Fibroblast of lung (primary cell): ENCODE data around the gene PIH1D1. TPM values are rescaled to one million over a fixed set of nuclear protein-coding genes. Genes with fewer than 3 reads are reported as not detected.

Source experiments
- DNase-seq, 2 donors: peaks; one replicate each; pipeline versions ENCODE4 v3.0.0 to v3.0.0-alpha.2; 2010; ENCODE audit warnings: low read depth in 2 of 2
- H2AFZ ChIP-seq: 2 replicates; pipeline ENCODE4 v1.5.1; 2012; ENCODE audit warnings: low read length, control low read depth, inconsistent platforms
- H3K27ac ChIP-seq: 2 replicates; pipeline ENCODE4 v1.5.1; 2011; ENCODE audit warnings: low read length, control low read depth; ENCODE audit not compliant: insufficient read depth
- H3K27me3 ChIP-seq: 2 replicates; pipeline ENCODE4 v1.5.1; 2011; ENCODE audit warnings: mild to moderate bottlenecking, low read length; ENCODE audit not compliant: control insufficient read depth, insufficient read depth
- H3K36me3 ChIP-seq: 2 replicates; pipeline ENCODE4 v1.5.1; 2011; ENCODE audit warnings: low read length; ENCODE audit not compliant: control insufficient read depth, insufficient read depth
- H3K4me1 ChIP-seq: 2 replicates; pipeline ENCODE4 v1.5.1; 2011; ENCODE audit warnings: low read length; ENCODE audit not compliant: control insufficient read depth, insufficient read depth; ENCODE audit errors: extremely low read depth
- H3K4me2 ChIP-seq: 2 replicates; pipeline ENCODE4 v1.5.1; 2011; ENCODE audit warnings: low read length, control low read depth; ENCODE audit not compliant: insufficient read depth; ENCODE audit errors: extremely low read depth
- H3K4me3 ChIP-seq, 4 experiments: fragments of 200-600 bp in 1 of 4; sonication (generic) in 1 of 4; replicated peaks in 1 of 4; 2 replicates each; pipeline ENCODE4 v1.5.1; 2011 to 2016; ENCODE audit warnings: low read length in 4 of 4, low read depth in 3 of 4, mild to moderate bottlenecking in 3 of 4, control low read depth in 2 of 4, inconsistent platforms in 1 of 4, mixed read lengths in 1 of 4; ENCODE audit not compliant: insufficient read depth in 1 of 4; ENCODE audit errors: control extremely low read depth in 1 of 4
- H3K79me2 ChIP-seq: 2 replicates; pipeline ENCODE4 v1.5.1; 2012; ENCODE audit warnings: mild to moderate bottlenecking, low read length, inconsistent platforms; ENCODE audit not compliant: control insufficient read depth, insufficient read depth
- H3K9ac ChIP-seq: 2 replicates; pipeline ENCODE4 v1.5.1; 2011; ENCODE audit warnings: mild to moderate bottlenecking, low read length, control low read depth; ENCODE audit not compliant: insufficient read depth
- H3K9me3 ChIP-seq: 2 replicates; pipeline ENCODE4 v1.5.1; 2012; ENCODE audit warnings: low read depth, low read length; ENCODE audit not compliant: control insufficient read depth, insufficient read depth
- H4K20me1 ChIP-seq: 2 replicates; pipeline ENCODE4 v1.5.1; 2011; ENCODE audit warnings: low read length; ENCODE audit not compliant: control insufficient read depth, insufficient read depth; ENCODE audit errors: extremely low read depth
- EZH2 ChIP-seq: IDR thresholded peaks from 2 replicates; pipeline ENCODE4 v1.5.1; 2012; ENCODE audit warnings: low read length, control low read depth, mild to moderate bottlenecking; ENCODE audit errors: missing control alignments
- polyA plus RNA-seq, 2 donors: library from polyadenylated mRNA; depleted of rRNA in 1 of 2; stranded (reverse) in 1 of 2; unstranded in 1 of 2; fragments of >200 nt; gene quantifications; 2 replicates each; pipeline ENCODE4 v1.2.1, GENCODE V29; 2011 to 2012; ENCODE audit warnings: missing spikeins in 1 of 2
- total RNA-seq: library from RNA; depleted of rRNA; stranded (reverse); fragments of >200 nt; gene quantifications from 2 replicates; pipeline ENCODE4 v1.2.1, GENCODE V29; 2014
- TF ChIP-seq, protein P1 (sequence below), 2 donors: IDR thresholded peaks in 1 of 2; conservative IDR thresholded peaks in 1 of 2; 1 replicate in 1 of 2; 2 replicates in 1 of 2; pipeline ENCODE4 v1.5.1; 2011 to 2012; ENCODE audit warnings: low read length in 2 of 2, control low read depth in 1 of 2, inconsistent platforms in 1 of 2, low read depth in 1 of 2, mild to moderate bottlenecking in 1 of 2

PIH1D1 gene
- total and polyA plus RNA-seq, 2 donors (not counting 1 experiment from before 2014, with no cell fraction given), result 53.8 to 94.5 TPM

DNA sequence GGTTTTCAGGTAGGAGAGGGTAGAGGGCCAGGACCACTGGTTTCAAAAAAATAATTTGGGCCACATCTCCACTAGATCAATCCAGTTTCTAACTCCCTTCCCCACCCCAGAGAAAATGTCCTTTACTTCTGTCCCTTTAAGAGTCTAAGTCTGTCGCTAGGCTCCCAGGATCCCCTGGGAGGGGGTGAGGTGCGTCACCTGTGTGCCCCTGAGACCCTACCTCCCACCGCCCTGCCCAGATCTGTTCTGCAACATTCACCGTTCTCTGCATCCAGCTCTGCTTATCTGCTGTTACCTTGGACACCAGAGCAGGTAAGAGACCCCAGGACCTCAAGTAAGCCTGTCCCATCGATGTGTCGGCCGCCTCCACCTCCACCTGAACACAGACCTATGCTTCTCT is 26.4 kb downstream of the PIH1D1 start, which contains the start of gene GFY:
Gene GFY (plus strand): TSS at position 211 of the 400 bp plus-strand sequence. CDS start 1,043 bp downstream, outside the sequence.
- no peaks in the 10 kb centered on the region for H3K4me1 ChIP-seq
- no peaks in the 10 kb centered on the region for H3K79me2 ChIP-seq
- H3K9me3 ChIP-seq, result no peaks in the 10 kb centered on the region
- no peaks in the 10 kb centered on the region for H3K36me3 ChIP-seq
- H3K4me2 ChIP-seq, result no peak within 1 kb of the TSS
- no peak within 1 kb of the TSS for H3K4me3 ChIP-seq
- no peak within 1 kb of the TSS for H3K27ac ChIP-seq
- no peak within 1 kb of the TSS for H2AFZ ChIP-seq
- no peak for DNase-seq
- H4K20me1 ChIP-seq, result no peaks in the 10 kb centered on the region
- TF ChIP-seq EZH2, result peak; percentile 8
- TF ChIP-seq, protein P1, sequence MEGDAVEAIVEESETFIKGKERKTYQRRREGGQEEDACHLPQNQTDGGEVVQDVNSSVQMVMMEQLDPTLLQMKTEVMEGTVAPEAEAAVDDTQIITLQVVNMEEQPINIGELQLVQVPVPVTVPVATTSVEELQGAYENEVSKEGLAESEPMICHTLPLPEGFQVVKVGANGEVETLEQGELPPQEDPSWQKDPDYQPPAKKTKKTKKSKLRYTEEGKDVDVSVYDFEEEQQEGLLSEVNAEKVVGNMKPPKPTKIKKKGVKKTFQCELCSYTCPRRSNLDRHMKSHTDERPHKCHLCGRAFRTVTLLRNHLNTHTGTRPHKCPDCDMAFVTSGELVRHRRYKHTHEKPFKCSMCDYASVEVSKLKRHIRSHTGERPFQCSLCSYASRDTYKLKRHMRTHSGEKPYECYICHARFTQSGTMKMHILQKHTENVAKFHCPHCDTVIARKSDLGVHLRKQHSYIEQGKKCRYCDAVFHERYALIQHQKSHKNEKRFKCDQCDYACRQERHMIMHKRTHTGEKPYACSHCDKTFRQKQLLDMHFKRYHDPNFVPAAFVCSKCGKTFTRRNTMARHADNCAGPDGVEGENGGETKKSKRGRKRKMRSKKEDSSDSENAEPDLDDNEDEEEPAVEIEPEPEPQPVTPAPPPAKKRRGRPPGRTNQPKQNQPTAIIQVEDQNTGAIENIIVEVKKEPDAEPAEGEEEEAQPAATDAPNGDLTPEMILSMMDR (conservative IDR thresholded peaks at IDR 0.05 in 1 of 2, IDR thresholded peaks at IDR 0.05 in 1 of 2; ENCODE audit: low read depth in 1 of 2, low read length in 2 of 2), result no peak
- H3K9ac ChIP-seq, result no peak within 1 kb of the TSS
- peaks cover 83% of the 10 kb centered on the region for H3K27me3 ChIP-seq

DNA sequence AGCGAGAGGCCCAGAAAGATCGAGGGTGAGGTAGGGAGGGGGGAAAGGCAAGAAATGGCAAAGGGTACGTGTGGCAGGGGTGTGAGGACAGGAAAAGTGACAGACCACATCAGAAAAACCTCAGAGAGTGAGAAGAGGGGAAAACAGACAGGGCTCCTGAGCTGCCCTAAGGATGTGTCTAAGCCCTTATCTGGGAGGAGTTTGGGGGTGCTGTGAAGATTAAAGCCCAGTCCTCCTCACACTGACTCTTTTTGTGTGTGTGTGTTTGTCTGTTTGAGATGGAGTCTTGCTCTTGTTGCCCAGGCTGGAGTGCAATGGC is 27.7 kb downstream of the PIH1D1 start:
- no peak for DNase-seq
- Histone ChIP-seq H2AFZ (no peak overlapping the region), H3K9me3 (no peaks in the 10 kb centered on the region), H3K79me2 (no peaks in the 10 kb centered on the region), H3K4me3 (no peak overlapping the region), H3K9ac (no peak overlapping the region), H3K27me3 (peaks cover 83% of the 10 kb centered on the region), H3K36me3 (no peaks in the 10 kb centered on the region), H4K20me1 (no peaks in the 10 kb centered on the region), H3K4me2 (no peak overlapping the region), H3K27ac (no peak overlapping the region), H3K4me1 (no peaks in the 10 kb centered on the region)
- TF ChIP-seq EZH2, result no peak
- TF ChIP-seq, protein P1 (conservative IDR thresholded peaks at IDR 0.05 in 1 of 2, IDR thresholded peaks at IDR 0.05 in 1 of 2; ENCODE audit: low read depth in 1 of 2, low read length in 2 of 2), result no peak

DNA sequence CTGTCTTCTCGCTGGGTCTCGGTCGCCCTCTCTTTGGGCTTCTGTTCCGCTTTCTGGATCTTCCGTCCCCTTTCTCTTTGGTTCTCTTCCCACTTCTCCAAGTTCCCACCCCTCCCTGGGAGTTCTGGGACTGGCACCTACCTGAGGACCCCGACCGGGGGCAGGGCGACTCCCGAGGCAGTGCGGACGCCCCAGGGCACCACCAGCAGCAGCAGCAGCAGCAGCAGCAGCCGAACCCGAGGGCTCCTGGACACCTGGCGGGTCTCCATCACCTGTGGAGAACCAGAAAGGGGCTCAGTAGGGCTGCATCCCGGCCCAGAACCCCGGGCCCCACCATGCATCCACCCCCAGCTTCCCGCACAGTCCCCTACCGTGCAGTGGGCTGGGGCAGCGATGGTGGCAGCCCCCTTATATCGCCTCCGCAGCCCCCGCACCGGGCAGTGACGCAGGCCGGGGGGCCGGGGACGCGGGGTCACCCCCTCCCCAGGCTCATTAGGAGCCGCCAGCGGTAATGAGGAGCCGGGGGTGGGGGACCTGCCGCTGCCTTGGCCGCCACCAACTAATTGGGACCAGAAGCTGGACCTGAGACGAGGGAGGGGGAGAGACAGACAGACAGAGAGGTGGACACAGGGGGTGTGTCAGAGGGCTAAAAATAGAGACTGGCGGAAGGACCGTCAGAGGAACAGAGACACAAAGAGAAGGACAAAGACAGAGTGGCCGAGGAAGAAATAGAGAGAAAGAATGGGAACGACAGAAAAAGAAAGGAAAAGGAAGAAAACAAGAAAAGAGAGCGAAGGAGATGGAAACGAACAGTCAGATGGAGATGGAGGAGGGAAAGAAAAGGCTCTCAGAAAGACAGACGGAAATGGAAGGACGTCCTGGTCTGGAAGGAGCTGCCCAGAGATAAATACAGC is 28.3 kb downstream of the PIH1D1 start, which contains the start of gene PTH2:
Gene PTH2 (minus strand): TSS at position 371 of the 914 bp plus-strand sequence. CDS start 102 bp downstream, at position 269.
- no peak within 1 kb of the TSS for H2AFZ ChIP-seq
- H3K4me2 ChIP-seq, result no peak within 1 kb of the TSS
- H3K27me3 ChIP-seq, result peaks cover 84% of the 10 kb centered on the region
- H3K4me3 ChIP-seq, result no peak within 1 kb of the TSS
- no peak for DNase-seq
- H3K79me2 ChIP-seq, result no peaks in the 10 kb centered on the region
- no peak within 1 kb of the TSS for H3K27ac ChIP-seq
- H3K9ac ChIP-seq, result no peak within 1 kb of the TSS
- H3K9me3 ChIP-seq, result no peaks in the 10 kb centered on the region
- TF ChIP-seq, protein P1 (conservative IDR thresholded peaks at IDR 0.05 in 1 of 2, IDR thresholded peaks at IDR 0.05 in 1 of 2; ENCODE audit: low read depth in 1 of 2, low read length in 2 of 2), result no peak
- TF ChIP-seq EZH2, result peak; percentile 44
- no peaks in the 10 kb centered on the region for H4K20me1 ChIP-seq
- H3K4me1 ChIP-seq, result no peaks in the 10 kb centered on the region
- H3K36me3 ChIP-seq, result no peaks in the 10 kb centered on the region
